H1 (cell line): ENCODE data around the gene ACKR3. TPM values are rescaled to one million over a fixed set of nuclear protein-coding genes. Genes with fewer than 3 reads are reported as not detected.

Experiments
- CTCF ChIA-PET: fragments of 300-600 bp; sonication (Branson Sonifier 250); formaldehyde crosslinking; loops from one replicate; lab custom pipeline; 2021; ENCODE audit not compliant: partially characterized antibody; lab: Charles Lee
- POLR2A ChIA-PET: fragments of 300-600 bp; sonication (Branson Sonifier 250); formaldehyde crosslinking; loops from one replicate; lab custom pipeline; 2021; ENCODE audit warnings: inconsistent platforms; ENCODE audit not compliant: partially characterized antibody; lab: Charles Lee
- DNase-seq, 2 experiments: peaks; one replicate each; pipeline versions ENCODE4 v3.0.0 to v3.0.0-alpha.2; 2010 to 2022; ENCODE audit warnings: low spot score in 2 of 2, low read depth in 1 of 2, mixed read lengths in 1 of 2
- FAIRE-seq: peaks from 2 replicates; lab custom pipeline; 2011; peaks lifted over from hg19 to GRCh38; lab: Jason Lieb, UNC
- H2AFZ ChIP-seq: 2 replicates; pipeline ENCODE4 v1.8.1; 2012; ENCODE audit warnings: low read length, inconsistent platforms
- H2AK5ac ChIP-seq: 2 replicates; pipeline ENCODE4 v1.6.1; 2013; ENCODE audit warnings: low read depth, low read length
- H2BK120ac ChIP-seq: replicated peaks from 2 replicates; pipeline ENCODE3; 2013; ENCODE audit warnings: low read depth, low read length, inconsistent platforms
- H2BK12ac ChIP-seq: 2 replicates; pipeline ENCODE4 v1.6.1; 2013; ENCODE audit warnings: low read depth, low read length
- H2BK15ac ChIP-seq: 2 replicates; pipeline ENCODE4 v1.6.1; 2013; ENCODE audit warnings: low read length
- H2BK20ac ChIP-seq: 2 replicates; pipeline ENCODE4 v1.6.1; 2013; ENCODE audit warnings: low read length
- H2BK5ac ChIP-seq: 2 replicates; pipeline ENCODE4 v1.6.1; 2013; ENCODE audit warnings: low read depth, low read length
- H3K14ac ChIP-seq: 2 replicates; pipeline ENCODE4 v1.6.1; 2013; ENCODE audit warnings: inconsistent platforms; ENCODE audit not compliant: insufficient read length
- H3K18ac ChIP-seq: 2 replicates; pipeline ENCODE4 v1.6.1; 2013; ENCODE audit warnings: low read length; ENCODE audit errors: extremely low read depth
- H3K23ac ChIP-seq: 2 replicates; pipeline ENCODE4 v1.6.1; 2013; ENCODE audit warnings: inconsistent platforms; ENCODE audit not compliant: insufficient read length
- H3K23me2 ChIP-seq: 2 replicates; pipeline ENCODE4 v1.6.1; 2013; ENCODE audit warnings: low read depth, low read length
- H3K27ac ChIP-seq: 2 replicates; pipeline ENCODE4 v1.6.1; 2011; ENCODE audit warnings: low read depth, low read length, inconsistent platforms
- H3K27me3 ChIP-seq, 4 experiments: replicated peaks in 1 of 4; 1 replicate in 1 of 4; 2 replicates in 3 of 4; pipeline versions ENCODE4 v1.6.1 to v1.8.1; 2011 to 2013; ENCODE audit warnings: low read length in 3 of 4, mild to moderate bottlenecking in 3 of 4, inconsistent platforms in 2 of 4, mixed read lengths in 2 of 4, moderate library complexity in 1 of 4; ENCODE audit not compliant: control insufficient read depth in 3 of 4, insufficient read depth in 3 of 4; ENCODE audit errors: extremely low read depth in 1 of 4
- H3K36me3 ChIP-seq, 4 experiments: 2 replicates each; pipeline versions ENCODE4 v1.6.1 to v1.8.1; 2011 to 2013; ENCODE audit warnings: mild to moderate bottlenecking in 4 of 4, low read length in 3 of 4, moderate library complexity in 2 of 4, control low read depth in 1 of 4, inconsistent platforms in 1 of 4; ENCODE audit not compliant: insufficient read depth in 4 of 4, control insufficient read depth in 2 of 4
- H3K4ac ChIP-seq: replicated peaks from 2 replicates; pipeline ENCODE3; 2013; ENCODE audit warnings: low read length, low read depth, mixed read lengths, inconsistent platforms; ENCODE audit not compliant: insufficient read length
- H3K4me1 ChIP-seq, 4 experiments: replicated peaks in 1 of 4; 1 replicate in 1 of 4; 2 replicates in 3 of 4; pipeline versions ENCODE4 v1.6.1 to v1.8.1; 2011 to 2013; ENCODE audit warnings: low read length in 3 of 4, inconsistent platforms in 2 of 4, mixed read lengths in 1 of 4; ENCODE audit not compliant: insufficient read depth in 4 of 4, control insufficient read depth in 3 of 4
- H3K4me2 ChIP-seq, 2 experiments: 2 replicates each; pipeline versions ENCODE4 v1.6.1 to v1.8.1; 2011 to 2013; ENCODE audit warnings: low read depth in 2 of 2, low read length in 2 of 2, control low read depth in 1 of 2, inconsistent platforms in 1 of 2, mild to moderate bottlenecking in 1 of 2; ENCODE audit not compliant: insufficient read depth in 1 of 2
- H3K4me3 ChIP-seq, 4 experiments: fragments of 200-600, 300-600 bp in 1 of 4; sonication (generic), shearing (Covaris generic), sonication (Bioruptor Twin) in 1 of 4; 2 replicates each; pipeline versions ENCODE4 v1.5.1 to v1.8.1; 2011 to 2016; ENCODE audit warnings: low read length in 4 of 4, low read depth in 3 of 4, control low read depth in 2 of 4, inconsistent platforms in 2 of 4, mild to moderate bottlenecking in 2 of 4, mixed read lengths in 1 of 4, moderate library complexity in 1 of 4; ENCODE audit not compliant: insufficient read depth in 2 of 4; ENCODE audit errors: extremely low read depth in 1 of 4
- H3K56ac ChIP-seq: replicated peaks from 2 replicates; pipeline ENCODE3; 2013; ENCODE audit warnings: low read depth, mild to moderate bottlenecking, mixed read lengths, low read length, inconsistent platforms; ENCODE audit not compliant: insufficient read length
- H3K79me1 ChIP-seq: 2 replicates; pipeline ENCODE4 v1.6.1; 2013; ENCODE audit warnings: low read depth, low read length, control low read depth
- H3K79me2 ChIP-seq, 2 experiments: 2 replicates each; pipeline versions ENCODE4 v1.6.1 to v1.8.1; 2012 to 2013; ENCODE audit warnings: low read length in 2 of 2, mild to moderate bottlenecking in 2 of 2, inconsistent platforms in 1 of 2; ENCODE audit not compliant: insufficient read depth in 2 of 2, control insufficient read depth in 1 of 2
- H3K9ac ChIP-seq, 4 experiments: replicated peaks in 1 of 4; 1 replicate in 1 of 4; 2 replicates in 3 of 4; pipeline versions ENCODE4 v1.6.1 to v1.8.1; 2011 to 2013; ENCODE audit warnings: low read depth in 3 of 4, low read length in 3 of 4, control low read depth in 2 of 4, mild to moderate bottlenecking in 2 of 4, moderate library complexity in 2 of 4, inconsistent platforms in 1 of 4; ENCODE audit errors: extremely low read depth in 1 of 4
- H3K9me3 ChIP-seq, 2 experiments: 2 replicates each; pipeline versions ENCODE4 v1.6.1 to v1.8.1; 2012 to 2013; ENCODE audit warnings: mild to moderate bottlenecking in 2 of 2, moderate library complexity in 2 of 2, control low read depth in 1 of 2, inconsistent platforms in 1 of 2, low read depth in 1 of 2, low read length in 1 of 2, mixed read lengths in 1 of 2; ENCODE audit not compliant: insufficient read depth in 2 of 2
- H4K20me1 ChIP-seq, 2 experiments: replicated peaks in 1 of 2; 2 replicates each; pipeline versions ENCODE3 to v1.8.1; 2011 to 2013; ENCODE audit warnings: inconsistent platforms in 2 of 2, low read length in 2 of 2, mild to moderate bottlenecking in 1 of 2; ENCODE audit not compliant: insufficient read depth in 2 of 2, control insufficient read depth in 1 of 2
- H4K5ac ChIP-seq: 2 replicates; pipeline ENCODE4 v1.6.1; 2013; ENCODE audit warnings: low read length, low read depth, mixed read lengths, inconsistent platforms; ENCODE audit not compliant: insufficient read length
- H4K8ac ChIP-seq: 2 replicates; pipeline ENCODE4 v1.8.0; 2013; ENCODE audit warnings: mild to moderate bottlenecking, moderate library complexity, low read length, inconsistent platforms; ENCODE audit not compliant: insufficient read depth; ENCODE audit errors: extremely low read depth
- H4K91ac ChIP-seq: replicated peaks from 2 replicates; pipeline ENCODE3; 2013; ENCODE audit warnings: low read length, mixed read lengths, inconsistent platforms; ENCODE audit not compliant: insufficient read length
- BCL11A ChIP-seq, 2 experiments: IDR thresholded peaks; one replicate each; pipeline ENCODE4 v1.6.1; 2011; ENCODE audit warnings: low read depth in 2 of 2, low read length in 2 of 2, mild to moderate bottlenecking in 2 of 2
- FOSL1 ChIP-seq: IDR thresholded peaks from 2 replicates; pipeline ENCODE4 v1.6.1; 2011; ENCODE audit warnings: mild to moderate bottlenecking, low read depth, low read length, moderate library complexity; ENCODE audit not compliant: insufficient read depth
- GTF2F1 ChIP-seq: IDR thresholded peaks from 2 replicates; pipeline ENCODE4 v1.6.1; 2012; ENCODE audit warnings: low read depth, low read length, improper control_type of control experiment, borderline replicate concordance
- HDAC2 ChIP-seq, 2 experiments: fragments of 300-600 bp in 1 of 2; sonication (generic) in 1 of 2; IDR thresholded peaks; 2 replicates each; pipeline ENCODE4 v1.6.1; 2011 to 2012; ENCODE audit warnings: low read depth in 2 of 2, low read length in 2 of 2, mild to moderate bottlenecking in 2 of 2, moderate library complexity in 2 of 2, borderline replicate concordance in 1 of 2, inconsistent platforms in 1 of 2
- PHF8 ChIP-seq: fragments of 200-600 bp; sonication (generic); conservative IDR thresholded peaks from 2 replicates; pipeline ENCODE4 v1.7.1; 2012; ENCODE audit warnings: low read depth, mild to moderate bottlenecking, inconsistent platforms, low read length, moderate library complexity
- POLR2AphosphoS5 ChIP-seq: IDR thresholded peaks from 2 replicates; pipeline ENCODE4 v1.6.1; 2011; ENCODE audit warnings: low read depth, low read length
- RFX5 ChIP-seq: IDR thresholded peaks from 2 replicates; pipeline ENCODE4 v1.6.1; 2011; ENCODE audit warnings: low read depth, low read length, improper control_type of control experiment, borderline replicate concordance
- RXRA ChIP-seq: IDR thresholded peaks from 2 replicates; pipeline ENCODE4 v1.6.1; 2011; ENCODE audit warnings: low read depth, mild to moderate bottlenecking, low read length, moderate library complexity; ENCODE audit not compliant: insufficient read depth
- SP4 ChIP-seq: IDR thresholded peaks from 2 replicates; pipeline ENCODE4 v1.6.1; 2012; ENCODE audit warnings: low read length, inconsistent platforms
- TCF12 ChIP-seq: IDR thresholded peaks from 2 replicates; pipeline ENCODE4 v1.6.1; 2011; ENCODE audit warnings: low read depth, mild to moderate bottlenecking, low read length
- WGBS, 2 experiments: shearing (Covaris generic) in 1 of 2; methylation state at CpG; one replicate each; pipeline versions ENCODE4 v1.1.6 to v1.1.7; 2013 to 2015; ENCODE audit warnings: low lambda C conversion rate in 2 of 2, mixed read lengths in 2 of 2, inconsistent platforms in 1 of 2, low coverage in 1 of 2, missing lambda C conversion rate in 1 of 2; ENCODE audit not compliant: insufficient replicate concordance in 2 of 2, insufficient coverage in 1 of 2, insufficient read length in 1 of 2; ENCODE audit errors: extremely low coverage in 1 of 2, missing lambda C conversion rate in 1 of 2; 5-methylcytosine and 5-hydroxymethylcytosine counted together
- polyA plus RNA-seq, 7 experiments: library from polyadenylated mRNA; depleted of rRNA in 3 of 7; stranded (reverse) in 5 of 7; unstranded in 2 of 7; fragments of >200 nt in 5 of 7; fragments of 200-250 nt in 2 of 7; gene quantifications; 1 replicate in 5 of 7; 2 replicates in 1 of 7; 4 replicates in 1 of 7; pipeline versions ENCODE4 v1.2.1 to v1.2.3, GENCODE V29; 2011 to 2013; ENCODE audit warnings: missing spikeins in 2 of 7, mixed read lengths in 2 of 7
- total RNA-seq: library from RNA; stranded (reverse); fragmentation: NEBNext Ultra II Directional; extraction: Animal tissue kit (Norgen Biotek cat#: 25700); gene quantifications from 2 replicates; pipeline ENCODE4 v1.2.1, GENCODE V29; 2021
- TF ChIP-seq, protein P1 (sequence below): IDR thresholded peaks from 2 replicates; pipeline ENCODE4 v1.6.1; 2012; ENCODE audit warnings: inconsistent platforms

Gene ACKR3
- total and polyA plus RNA-seq, 2 of the 8 experiments (the other 6 are each of a cell fraction or from before 2014, with no cell fraction given): 1.4 to 24.4 TPM

- Histone ChIP-seq H2AFZ (no peak overlapping the region), H4K8ac (no peak overlapping the region; the same call in 1 of the 2 replicates), H3K18ac (peak overlapping the region; percentile 51; the same call in 1 of the 2 replicates), H3K9me3 (peaks cover 4% of the 10 kb centered on the region in 2 experiments; a peak in 2 of 4 replicates), H3K79me1 (no peaks in the 10 kb centered on the region), H2AK5ac (no peak overlapping the region), H2BK20ac (peak overlapping the region; percentile 66; the same call in 1 of the 2 replicates), H2BK120ac (no peak overlapping the region), H3K27ac (no peak overlapping the region), H3K27me3 (no peaks in the 10 kb centered on the region), H3K14ac (no peak overlapping the region), H4K20me1 (no peaks in the 10 kb centered on the region), H3K4me1 (peaks cover 4 to 14% (median 8%) of the 10 kb centered on the region in 4 experiments; a peak in 5 of 7 replicates), H4K91ac (peak overlapping the region; percentile 87), H2BK15ac (no peak overlapping the region), H3K36me3 (no peaks in the 10 kb centered on the region), H2BK5ac (no peak overlapping the region; the same call in 1 of the 2 replicates), H3K9ac (no peak overlapping the region), H3K79me2 (no peaks in the 10 kb centered on the region), H4K5ac (no peak overlapping the region), H3K4ac (peak overlapping the region; percentile 79), H3K4me2 (no peak overlapping the region), H2BK12ac (peak overlapping the region; percentile 53; the same call in 1 of the 2 replicates), H3K56ac (no peak overlapping the region), H3K23ac (no peak overlapping the region), H3K4me3 (no peak overlapping the region), H3K23me2 (no peaks in the 10 kb centered on the region; the same call in 1 of the 2 replicates)
- CTCF ChIA-PET: interaction anchor here (1.0 to 1.4 kb wide), 5 partner anchors 12 to 38 kb away, joined by 3 to 6 read pairs (median 4); no protein-coding TSS in a partner anchor
- WGBS, 2 experiments: 88% methylated on average over 13 of the region's 13 CpGs; no CpG with 5 or more reads in 1 of the 2 experiments
- POLR2A ChIA-PET: no interaction called here
- FAIRE-seq (no peak), DNase-seq (no peak)
- TF ChIP-seq GTF2F1 (no peak), TCF12 (no peak), FOSL1 (no peak), POLR2AphosphoS5 (no peak), RFX5 (no peak), BCL11A (IDR thresholded peaks at IDR 0.05; ENCODE audit: low read depth in 2 of 2, low read length in 2 of 2) (no peak), SP4 (no peak), PHF8 (no peak), HDAC2 (IDR thresholded peaks at IDR 0.05; ENCODE audit: borderline replicate concordance in 1 of 2, low read depth in 2 of 2, low read length in 2 of 2) (no peak), RXRA (no peak)
- TF ChIP-seq, protein P1, sequence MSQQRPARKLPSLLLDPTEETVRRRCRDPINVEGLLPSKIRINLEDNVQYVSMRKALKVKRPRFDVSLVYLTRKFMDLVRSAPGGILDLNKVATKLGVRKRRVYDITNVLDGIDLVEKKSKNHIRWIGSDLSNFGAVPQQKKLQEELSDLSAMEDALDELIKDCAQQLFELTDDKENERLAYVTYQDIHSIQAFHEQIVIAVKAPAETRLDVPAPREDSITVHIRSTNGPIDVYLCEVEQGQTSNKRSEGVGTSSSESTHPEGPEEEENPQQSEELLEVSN: no peak
Measured at GRCh38 chr2:236550701-236551465, 18.7 kb upstream of the ACKR3 start.
